ENCODE data around the gene NEK8. TPM values are rescaled to one million over a fixed set of nuclear protein-coding genes. Genes with fewer than 3 reads are reported as not detected.
A peak's percentile ranks its signal among the peaks of the same experiment; 100 is the strongest.

NEK8 gene
- total and polyA plus RNA-seq, 3 experiments from 2014 or later: 2.5 to 8.8 (median 8.0) TPM

DNA sequence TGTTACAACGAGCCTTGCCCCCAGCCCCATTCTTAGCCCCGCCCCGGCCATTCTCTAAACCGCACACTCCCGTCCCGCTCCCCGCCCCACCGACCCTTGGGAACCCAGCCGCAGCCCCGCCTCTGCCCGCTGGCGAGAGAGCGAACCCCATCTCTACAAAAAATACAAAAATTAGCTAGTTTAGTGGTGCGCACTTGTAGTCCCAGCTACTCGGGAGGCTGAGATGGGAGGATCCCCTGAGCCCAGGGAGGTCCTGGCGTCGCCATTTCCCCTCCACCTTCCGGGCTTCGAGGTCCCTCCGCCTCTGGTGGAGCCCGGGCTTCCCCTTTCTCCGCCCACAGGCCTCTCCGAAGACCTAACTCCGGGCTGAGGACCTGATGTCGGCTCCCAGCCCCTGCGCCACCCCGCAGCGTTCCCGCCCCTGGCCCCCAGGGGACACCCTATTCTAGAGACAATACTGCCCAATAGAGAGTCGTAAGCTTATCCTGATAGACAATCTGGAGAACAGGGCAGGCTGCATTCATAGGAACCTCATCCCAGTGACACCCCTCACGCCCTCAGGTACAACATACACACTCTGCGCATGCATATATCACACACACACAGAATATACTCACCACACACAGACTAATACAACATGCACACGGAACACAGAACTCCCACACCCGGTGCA, 16.4 kb upstream of the NEK8 start:
- H3K4me3 Mint-ChIP-seq: peak overlapping the region; percentile 84 to 97 (median 91)
- H3K27me3 Mint-ChIP-seq: peaks cover 17 to 18% of the 10 kb centered on the region in 2 donors
- peaks cover 0 to 5% (median 0%) of the 10 kb centered on the region in 3 donors for H3K36me3 Mint-ChIP-seq
- ChIA-PET POLR2A (interaction anchor here (0.5 to 3.8 kb wide), 8 partner anchors 9 to 239 kb away, joined by 3 to 53 read pairs (median 4); partner anchors contain the start of genes PHF12, RPL23A, SDF2 and SUPT6H), CTCF (interaction anchor here (0.9 to 4.4 kb wide), 5 partner anchors 10 to 51 kb away, joined by 3 to 35 read pairs (median 4); partner anchors contain the start of gene TLCD1)
- peak; percentile 37 to 76 (median 51) for DNase-seq
- peak overlapping the region; percentile 41 to 97 (median 92) for H3K27ac Mint-ChIP-seq
- peaks cover 15 to 23% (median 20%) of the 10 kb centered on the region in 3 donors for H3K4me1 Mint-ChIP-seq
- Histone ChIP-seq H3K4me3 (ENCODE audit: low read length) (peak overlapping the region; percentile 82), H3K9me3 (ENCODE audit: low read length) (no peaks in the 10 kb centered on the region), H3K27me3 (ENCODE audit: insufficient read depth, low read length, poor library complexity, severe bottlenecking) (peaks cover 8% of the 10 kb centered on the region), H3K27ac (ENCODE audit: low read depth, low read length) (peak overlapping the region; percentile 83), H3K36me3 (ENCODE audit: insufficient read depth, low read length) (no peaks in the 10 kb centered on the region), H3K4me1 (ENCODE audit: insufficient read depth, low read length) (peaks cover 17% of the 10 kb centered on the region)
- no peaks in the 10 kb centered on the region for H3K9me3 Mint-ChIP-seq

GRCh38 chr17:28712705-28713415, 15.7 kb upstream of the NEK8 start:
- Histone ChIP-seq H3K27me3 (ENCODE audit: insufficient read depth, low read length, poor library complexity, severe bottlenecking) (peaks cover 8% of the 10 kb centered on the region), H3K4me1 (ENCODE audit: insufficient read depth, low read length) (peaks cover 17% of the 10 kb centered on the region), H3K9me3 (ENCODE audit: low read length) (no peaks in the 10 kb centered on the region), H3K27ac (ENCODE audit: low read depth, low read length) (no peak overlapping the region), H3K36me3 (ENCODE audit: insufficient read depth, low read length) (no peaks in the 10 kb centered on the region), H3K4me3 (ENCODE audit: low read length) (no peak overlapping the region)
- Mint-ChIP-seq H3K4me1 (peaks cover 13 to 18% (median 17%) of the 10 kb centered on the region in 3 donors), H3K36me3 (peaks cover 0 to 5% (median 0%) of the 10 kb centered on the region in 3 donors), H3K9me3 (no peaks in the 10 kb centered on the region), H3K27me3 (peaks cover 17 to 18% of the 10 kb centered on the region in 2 donors), H3K27ac (peak overlapping the region in 7 of 8 donors; percentile 38 to 93 (median 90)), H3K4me3 (peak overlapping the region; percentile 84 to 97 (median 91))
- peak in 1 of 5 donors; percentile 27 for DNase-seq
- ChIA-PET CTCF (interaction anchor here (1.2 to 4.4 kb wide), 4 partner anchors 10 to 51 kb away, joined by 3 to 35 read pairs (median 5); partner anchors contain the start of gene TLCD1), POLR2A (interaction anchor here (0.5 to 3.8 kb wide), 4 partner anchors 8 to 51 kb away, joined by 6 to 53 read pairs (median 12); partner anchors contain the start of genes RPL23A, SDF2, SUPT6H and TLCD1)

- peaks cover 17 to 24% of the 10 kb centered on the region in 2 donors for H3K27me3 Mint-ChIP-seq
- H3K9me3 Mint-ChIP-seq: no peaks in the 10 kb centered on the region
- CTCF ChIA-PET: interaction anchor here (1.0 to 1.4 kb wide), 2 partner anchors 12 to 35 kb away, joined by 3 read pairs; partner anchors contain the start of gene TLCD1
- peak overlapping the region in 1 of 8 donors; percentile 67 for H3K27ac Mint-ChIP-seq
- Histone ChIP-seq H3K4me3 (ENCODE audit: low read length) (no peak overlapping the region), H3K9me3 (ENCODE audit: low read length) (no peaks in the 10 kb centered on the region), H3K36me3 (ENCODE audit: insufficient read depth, low read length) (no peaks in the 10 kb centered on the region), H3K4me1 (ENCODE audit: insufficient read depth, low read length) (peaks cover 21% of the 10 kb centered on the region), H3K27ac (ENCODE audit: low read depth, low read length) (no peak overlapping the region), H3K27me3 (ENCODE audit: insufficient read depth, low read length, poor library complexity, severe bottlenecking) (peaks cover 8% of the 10 kb centered on the region)
- no peak for DNase-seq
- H3K4me3 Mint-ChIP-seq: peak overlapping the region in 1 of 7 donors; percentile 24
- H3K4me1 Mint-ChIP-seq: peaks cover 21 to 27% (median 27%) of the 10 kb centered on the region in 3 donors
- peaks cover 0 to 5% (median 0%) of the 10 kb centered on the region in 3 donors for H3K36me3 Mint-ChIP-seq
- POLR2A ChIA-PET: interaction anchor here (1.0 kb wide), 1 partner anchor 52 kb away, joined by 3 read pairs; no protein-coding TSS in a partner anchor
Measured at GRCh38 chr17:28714281-28714680, 14.3 kb upstream of the NEK8 start.

DNA sequence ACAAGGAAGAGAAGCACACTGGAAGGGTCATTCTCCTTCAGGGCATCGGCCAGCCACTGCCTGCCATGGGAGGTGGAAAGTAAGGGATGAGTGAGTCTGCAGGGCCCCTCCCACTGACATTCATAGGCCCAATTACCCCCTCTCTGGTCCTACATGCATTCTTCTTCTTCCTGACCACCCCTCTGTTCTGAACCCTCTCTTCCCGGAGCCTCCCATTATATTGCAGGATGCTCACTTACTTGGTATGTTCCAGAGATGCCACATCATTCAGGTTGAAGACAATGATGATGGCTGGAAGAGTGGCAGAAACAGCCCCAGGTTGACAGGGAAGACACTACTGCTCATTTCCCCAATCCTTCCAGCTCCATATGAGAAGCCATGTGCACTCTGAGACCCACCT, 13.4 kb upstream of the NEK8 start:
- H3K27ac ChIP-seq (ENCODE audit: low read depth, low read length): no peak overlapping the region
- no peak overlapping the region for H3K4me3 ChIP-seq (ENCODE audit: low read length)
- CTCF ChIA-PET: interaction anchor here (1.9 kb wide), 1 partner anchor 12 kb away, joined by 6 read pairs; no protein-coding TSS in a partner anchor
- H3K36me3 ChIP-seq (ENCODE audit: insufficient read depth, low read length): no peaks in the 10 kb centered on the region
- H3K4me1 Mint-ChIP-seq: peaks cover 30 to 37% (median 37%) of the 10 kb centered on the region in 3 donors
- peaks cover 8% of the 10 kb centered on the region for H3K27me3 ChIP-seq (ENCODE audit: insufficient read depth, low read length, poor library complexity, severe bottlenecking)
- POLR2A ChIA-PET: no interaction called here
- H3K27ac Mint-ChIP-seq: no peak overlapping the region
- H3K36me3 Mint-ChIP-seq: peaks cover 0 to 10% (median 1%) of the 10 kb centered on the region in 3 donors
- H3K27me3 Mint-ChIP-seq: peaks cover 17 to 25% of the 10 kb centered on the region in 2 donors
- DNase-seq: no peak
- H3K4me3 Mint-ChIP-seq: peak overlapping the region in 1 of 7 donors; percentile 46
- H3K9me3 Mint-ChIP-seq: no peaks in the 10 kb centered on the region
- H3K9me3 ChIP-seq (ENCODE audit: low read length): no peaks in the 10 kb centered on the region
- H3K4me1 ChIP-seq (ENCODE audit: insufficient read depth, low read length): peaks cover 22% of the 10 kb centered on the region

GRCh38 chr17:28716740-28717577, 11.6 kb upstream of the NEK8 start:
- Mint-ChIP-seq H3K36me3 (peaks cover 3 to 21% (median 6%) of the 10 kb centered on the region in 3 donors), H3K27ac (peak overlapping the region in 1 of 8 donors; percentile 43), H3K4me1 (peaks cover 40 to 45% (median 45%) of the 10 kb centered on the region in 3 donors), H3K4me3 (no peak overlapping the region), H3K9me3 (no peaks in the 10 kb centered on the region), H3K27me3 (peaks cover 17 to 25% of the 10 kb centered on the region in 2 donors)
- ChIA-PET CTCF (interaction anchor here (1.9 kb wide), 1 partner anchor 10 kb away, joined by 6 read pairs; no protein-coding TSS in a partner anchor), POLR2A (no interaction called here)
- H3K36me3 ChIP-seq (ENCODE audit: insufficient read depth, low read length): peaks cover 13% of the 10 kb centered on the region
- peaks cover 8% of the 10 kb centered on the region for H3K27me3 ChIP-seq (ENCODE audit: insufficient read depth, low read length, poor library complexity, severe bottlenecking)
- no peak overlapping the region for H3K27ac ChIP-seq (ENCODE audit: low read depth, low read length)
- DNase-seq: no peak
- no peak overlapping the region for H3K4me3 ChIP-seq (ENCODE audit: low read length)
- no peaks in the 10 kb centered on the region for H3K9me3 ChIP-seq (ENCODE audit: low read length)
- H3K4me1 ChIP-seq (ENCODE audit: insufficient read depth, low read length): peaks cover 34% of the 10 kb centered on the region

DNA sequence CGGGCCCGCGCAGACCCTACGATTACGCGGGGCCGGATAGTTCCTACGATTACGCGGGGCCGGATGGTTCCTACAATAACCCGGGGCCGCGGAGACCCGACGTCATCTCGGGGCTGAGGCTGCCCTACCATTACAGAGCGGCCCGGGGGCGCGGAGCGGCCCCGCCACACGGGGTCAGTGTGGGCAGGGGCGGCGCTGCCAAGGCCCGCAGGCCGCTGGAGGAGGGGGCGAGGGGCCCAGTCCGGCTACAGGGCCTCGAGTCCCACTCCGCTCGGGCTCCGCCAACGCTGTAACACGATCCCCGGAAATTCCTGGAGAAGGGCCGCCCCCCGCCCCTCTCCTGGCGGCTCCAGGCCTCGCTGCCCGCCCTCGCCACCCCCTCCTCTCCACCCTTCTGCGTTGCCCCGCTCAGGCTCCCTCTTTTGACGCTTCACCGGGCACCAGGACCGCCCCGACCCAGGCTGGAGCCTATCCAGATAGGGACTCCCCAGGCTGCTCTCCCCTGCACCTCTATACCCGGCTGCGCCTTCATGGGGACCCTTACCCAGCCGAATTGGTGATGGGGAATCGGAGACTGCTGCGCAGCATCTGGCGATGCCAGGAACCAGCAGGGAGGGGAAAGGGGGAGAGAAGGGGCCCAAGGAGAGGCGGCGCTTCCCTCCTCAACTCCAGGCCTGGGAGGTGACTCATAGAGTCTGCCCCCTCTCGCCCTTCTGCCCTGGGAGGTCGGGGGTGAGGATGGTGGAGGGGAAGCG, 10.8 kb upstream of the NEK8 start, which contains the start of gene RAB34:
Gene RAB34, minus strand, starts transcription at position 291 of the 755 bp plus-strand sequence. CDS start 602 bp downstream, outside the sequence.
- peaks cover 17 to 22% of the 10 kb centered on the region in 2 donors for H3K27me3 Mint-ChIP-seq
- peaks cover 33% of the 10 kb centered on the region for H3K4me1 ChIP-seq (ENCODE audit: insufficient read depth, low read length)
- H3K27ac ChIP-seq (ENCODE audit: low read depth, low read length): no peak within 1 kb of the TSS
- H3K27ac Mint-ChIP-seq: peak within 1 kb of the TSS; percentile 2 to 89 (median 54)
- peaks cover 21% of the 10 kb centered on the region for H3K36me3 ChIP-seq (ENCODE audit: insufficient read depth, low read length)
- no peak within 1 kb of the TSS for H3K4me3 ChIP-seq (ENCODE audit: low read length)
- ChIA-PET CTCF (no interaction called here), POLR2A (no interaction called here)
- no peaks in the 10 kb centered on the region for H3K9me3 Mint-ChIP-seq
- H3K27me3 ChIP-seq (ENCODE audit: insufficient read depth, low read length, poor library complexity, severe bottlenecking): peaks cover 8% of the 10 kb centered on the region
- peak within 1 kb of the TSS; percentile 26 to 74 (median 53) for H3K4me3 Mint-ChIP-seq
- peaks cover 3 to 29% (median 8%) of the 10 kb centered on the region in 3 donors for H3K36me3 Mint-ChIP-seq
- DNase-seq: no peak
- H3K9me3 ChIP-seq (ENCODE audit: low read length): no peaks in the 10 kb centered on the region
- H3K4me1 Mint-ChIP-seq: peaks cover 40 to 45% (median 43%) of the 10 kb centered on the region in 3 donors

All from CD8-positive, alpha-beta memory T cell (primary cell).